Sigmoid colon (tissue), 7 donors: Measurements from ENCODE around the gene GAA. TPM values are rescaled to one million over a fixed set of nuclear protein-coding genes. Genes with fewer than 3 reads are reported as not detected.

Source experiments
- DNase-seq: peaks from one replicate; pipeline ENCODE4 v3.0.0-alpha.2; 2019
- H3K27ac ChIP-seq, 4 donors: fragments of 200-600 bp; sonication (generic); one replicate each; pipeline ENCODE4 v1.5.1; 2016 to 2019; ENCODE audit warnings: mild to moderate bottlenecking in 1 of 4
- H3K27me3 ChIP-seq, 3 donors: fragments of 200-600 bp; sonication (generic); one replicate each; pipeline ENCODE4 v1.5.1; 2019; ENCODE audit warnings: mild to moderate bottlenecking in 1 of 3
- H3K36me3 ChIP-seq, 4 donors: fragments of 200-600 bp; sonication (generic); one replicate each; pipeline ENCODE4 v1.5.1; 2016 to 2019
- H3K4me1 ChIP-seq, 4 donors: fragments of 200-600 bp; sonication (generic); one replicate each; pipeline ENCODE4 v1.5.1; 2017 to 2019
- H3K4me3 ChIP-seq, 4 donors: fragments of 200-600 bp; sonication (generic); one replicate each; pipeline ENCODE4 v1.5.1; 2017 to 2019; ENCODE audit warnings: mild to moderate bottlenecking in 2 of 4, moderate library complexity in 1 of 4
- H3K9me3 ChIP-seq, 4 donors: fragments of 200-600 bp in 3 of 4; sonication (generic) in 3 of 4; one replicate each; pipeline versions ENCODE4 v1.5.1 to v1.6.1; 2013 to 2019
- EP300 ChIP-seq, 4 donors: sonication (generic); formaldehyde crosslinking; IDR thresholded peaks; one replicate each; pipeline ENCODE4 v1.6.1; 2017; ENCODE audit warnings: antibody characterized with exemption in 4 of 4
- POLR2A ChIP-seq, 2 donors: fragments of 450-650 bp; IDR thresholded peaks; one replicate each; pipeline ENCODE4 v1.6.1; 2016; ENCODE audit warnings: antibody characterized with exemption in 2 of 2, mild to moderate bottlenecking in 2 of 2, moderate library complexity in 2 of 2
- POLR2AphosphoS5 ChIP-seq, 4 donors: sonication (generic); formaldehyde crosslinking; IDR thresholded peaks; one replicate each; pipeline ENCODE4 v1.6.1; 2017; ENCODE audit warnings: antibody characterized with exemption in 4 of 4
- WGBS, 2 donors: extraction: QIAGEN DNeasy Blood & Tissue Kit; methylation state at CpG; one replicate each; pipeline ENCODE4 v1.1.7; 2013; 5-methylcytosine and 5-hydroxymethylcytosine counted together
- intact Hi-C: fragments of 100-400 bp; cut with DNase I; formaldehyde crosslinking; loops from one replicate; pipeline ENCODE4 v1.15.1; 2023
- polyA plus RNA-seq, 3 donors: library from polyadenylated mRNA; stranded (reverse); fragments of 200-250 nt; gene quantifications; one replicate each; pipeline ENCODE4 v1.2.3, GENCODE V29; 2013
- small RNA-seq, 3 donors: library from RNA; depleted of rRNA; stranded (forward); fragments of <200 nt; gene quantifications; one replicate each; pipeline ENCODE3, GENCODE V24; 2016
- total RNA-seq, 4 donors: library from RNA; depleted of rRNA; stranded (reverse); fragments of >200 nt; gene quantifications; one replicate each; pipeline ENCODE4 v1.1.0, GENCODE V29; 2016
- TF ChIP-seq, protein P1 (sequence below), 4 experiments: fragments of 450-650 bp in 3 of 4; fragments of 200-600 bp in 1 of 4; IDR thresholded peaks; one replicate each; pipeline ENCODE4 v1.5.1; 2016 to 2019; ENCODE audit warnings: antibody characterized with exemption in 4 of 4, mild to moderate bottlenecking in 3 of 4, moderate library complexity in 2 of 4
- donor health status: healthy with polysubstance abuse.
- donor health status: Bipolar disorder and iron deficiency.
- donor health status: healthy.

The GAA gene
- total and polyA plus RNA-seq, 7 donors, result 13.8 to 74.2 (median 38.5) TPM

DNA sequence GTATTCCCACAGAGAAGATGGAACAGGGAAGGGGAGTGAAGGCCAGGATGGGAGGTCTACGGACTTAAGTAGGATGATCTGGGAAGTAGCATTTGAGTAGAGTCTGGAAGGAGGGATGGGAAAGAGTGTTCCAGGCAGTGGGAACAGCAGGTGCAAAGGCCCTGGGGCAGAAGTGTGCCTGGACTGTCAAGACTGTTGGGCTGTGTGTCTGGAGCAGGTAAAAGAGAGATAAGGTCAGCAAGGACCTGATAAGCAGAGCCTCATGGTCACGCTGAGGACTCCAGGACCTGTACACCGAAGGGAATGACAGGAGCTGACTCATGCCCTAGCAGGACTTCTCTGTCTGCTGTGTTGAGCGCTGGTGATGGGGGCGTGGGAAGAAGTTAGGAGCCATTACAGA, 67.7 kb downstream of the GAA start:
- intact Hi-C loops, result no loop called here
- 94 to 95% methylated on average over 5 of the region's 5 CpGs for WGBS, 2 donors

More for the DNA sequence above, 67.7 kb downstream of the GAA start:
- peaks cover 0 to 3% (median 0%) of the 10 kb centered on the region in 3 donors for H3K27me3 ChIP-seq
- no peaks in the 10 kb centered on the region for H3K9me3 ChIP-seq
- DNase-seq, result no peak
- H3K4me1 ChIP-seq, result no peaks in the 10 kb centered on the region
- H3K36me3 ChIP-seq, result no peaks in the 10 kb centered on the region
- no peak overlapping the region for H3K27ac ChIP-seq
- no peak overlapping the region for H3K4me3 ChIP-seq
- TF ChIP-seq, protein P1, sequence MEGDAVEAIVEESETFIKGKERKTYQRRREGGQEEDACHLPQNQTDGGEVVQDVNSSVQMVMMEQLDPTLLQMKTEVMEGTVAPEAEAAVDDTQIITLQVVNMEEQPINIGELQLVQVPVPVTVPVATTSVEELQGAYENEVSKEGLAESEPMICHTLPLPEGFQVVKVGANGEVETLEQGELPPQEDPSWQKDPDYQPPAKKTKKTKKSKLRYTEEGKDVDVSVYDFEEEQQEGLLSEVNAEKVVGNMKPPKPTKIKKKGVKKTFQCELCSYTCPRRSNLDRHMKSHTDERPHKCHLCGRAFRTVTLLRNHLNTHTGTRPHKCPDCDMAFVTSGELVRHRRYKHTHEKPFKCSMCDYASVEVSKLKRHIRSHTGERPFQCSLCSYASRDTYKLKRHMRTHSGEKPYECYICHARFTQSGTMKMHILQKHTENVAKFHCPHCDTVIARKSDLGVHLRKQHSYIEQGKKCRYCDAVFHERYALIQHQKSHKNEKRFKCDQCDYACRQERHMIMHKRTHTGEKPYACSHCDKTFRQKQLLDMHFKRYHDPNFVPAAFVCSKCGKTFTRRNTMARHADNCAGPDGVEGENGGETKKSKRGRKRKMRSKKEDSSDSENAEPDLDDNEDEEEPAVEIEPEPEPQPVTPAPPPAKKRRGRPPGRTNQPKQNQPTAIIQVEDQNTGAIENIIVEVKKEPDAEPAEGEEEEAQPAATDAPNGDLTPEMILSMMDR (IDR thresholded peaks at IDR 0.05), result no peak
- TF ChIP-seq POLR2AphosphoS5 (IDR thresholded peaks at IDR 0.05) (no peak), EP300 (IDR thresholded peaks at IDR 0.05) (no peak), POLR2A (IDR thresholded peaks at IDR 0.05) (no peak)

Small RNA genes within 50 kb of the gene (small RNA-seq; reads per million reads assigned to genes)
- gene AC087741.2 (0 reads per million in 3 donors), gene MIR1268B (0 reads per million in 3 donors)

Other genes with a start within 250 kb of the GAA start
- 10 to 100 TPM; 15.1 to 21.9 (median 16.2) TPM for gene TBC1D16, start 65.7 kb upstream of the GAA start, total RNA-seq
- gene TBC1D16, start 65.7 kb upstream of the GAA start, polyA plus RNA-seq, result 10 to 100 TPM in 1 of 3 donors, 1 to 10 TPM in 2; 3.6 to 17.2 (median 4.2) TPM
- 10 to 100 TPM in 1 of 4 donors, 1 to 10 TPM in 3; 5.3 to 25.8 (median 6.4) TPM for gene CCDC40, start 64.9 kb upstream of the GAA start, total RNA-seq
- gene CCDC40, start 64.9 kb upstream of the GAA start, polyA plus RNA-seq, result 1 to 10 TPM in 1 of 3 donors, not detected in 2; 1.4 TPM
- 10 to 100 TPM; 26.6 to 45.1 (median 39.8) TPM for gene EIF4A3, start 45.5 kb downstream of the GAA start, total RNA-seq
- gene EIF4A3, start 45.5 kb downstream of the GAA start, polyA plus RNA-seq, result 10 to 100 TPM; 60.7 to 97.1 (median 85.1) TPM
- not detected for gene CARD14, start 68.4 kb downstream of the GAA start, total RNA-seq
- gene CARD14, start 68.4 kb downstream of the GAA start, polyA plus RNA-seq, result 1 to 10 TPM in 2 of 3 donors, under 1 TPM in 1; 0.23 to 1.8 (median 1.5) TPM
- gene SGSH, start 118.8 kb downstream of the GAA start, total RNA-seq, result 10 to 100 TPM; 11.4 to 31.6 (median 12.9) TPM
- gene SGSH, start 118.8 kb downstream of the GAA start, polyA plus RNA-seq, result 10 to 100 TPM in 1 of 3 donors, 1 to 10 TPM in 2; 3.6 to 37.0 (median 6.7) TPM
- gene SLC26A11, start 118.8 kb downstream of the GAA start, total RNA-seq, result 10 to 100 TPM in 3 of 4 donors, 1 to 10 TPM in 1; 6.8 to 14.5 (median 11.5) TPM
- gene SLC26A11, start 118.8 kb downstream of the GAA start, polyA plus RNA-seq, result 1 to 10 TPM; 2.3 to 9.3 (median 3.0) TPM
- gene RNF213, start 159.3 kb downstream of the GAA start, total RNA-seq, result 100 to 1,000 TPM in 1 of 4 donors, 10 to 100 TPM in 3; 48.2 to 109 (median 52.7) TPM
- 100 to 1,000 TPM in 1 of 3 donors, 10 to 100 TPM in 1, 1 to 10 TPM in 1; 7.8 to 138 (median 14.6) TPM for gene RNF213, start 159.3 kb downstream of the GAA start, polyA plus RNA-seq